Gastroesophageal sphincter (tissue), 4 donors: ENCODE measurements around the gene IMMT. TPM values are rescaled to one million over a fixed set of nuclear protein-coding genes. Genes with fewer than 3 reads are reported as not detected.
A peak's percentile ranks its signal among the peaks of the same experiment; 100 is the strongest.
"Not testable (repeated sequence)": the region's sequence is repeated elsewhere in the genome, so short reads cannot be mapped to it uniquely, and the experiment has no call there.

ENCODE experiments used
- ATAC-seq: fragments of 150-250 bp; one replicate; pipeline ENCODE4 v1.9.1; 2016; ENCODE audit warnings: mild to moderate bottlenecking, moderate library complexity
- H3K27ac ChIP-seq, 4 donors: fragments of 200-600 bp; sonication (generic) in 3 of 4; 1 replicate in 3 of 4; 2 replicates in 1 of 4; pipeline ENCODE4 v1.5.1; 2016 to 2019
- H3K27me3 ChIP-seq: fragments of 200-600 bp; sonication (generic); one replicate; pipeline ENCODE4 v1.5.1; 2019
- H3K36me3 ChIP-seq, 2 donors: fragments of 200-600 bp; sonication (generic); one replicate each; pipeline ENCODE4 v1.5.1; 2019; ENCODE audit warnings: control low read depth in 1 of 2
- H3K4me1 ChIP-seq, 3 donors: fragments of 200-600 bp; sonication (generic); 1 replicate in 2 of 3; 2 replicates in 1 of 3; pipeline ENCODE4 v1.5.1; 2016 to 2019; ENCODE audit warnings: control low read depth in 2 of 3
- H3K4me3 ChIP-seq, 2 donors: fragments of 200-600 bp; sonication (generic); one replicate each; pipeline ENCODE4 v1.5.1; 2019; ENCODE audit warnings: mild to moderate bottlenecking in 1 of 2, moderate library complexity in 1 of 2
- H3K9me3 ChIP-seq, 3 donors: fragments of 200-600 bp; sonication (generic); one replicate each; pipeline ENCODE4 v1.5.1; 2017 to 2019; ENCODE audit warnings: control low read depth in 2 of 3
- EP300 ChIP-seq: sonication (generic); formaldehyde crosslinking; IDR thresholded peaks from one replicate; pipeline ENCODE4 v1.6.1; 2017; ENCODE audit warnings: antibody characterized with exemption, mild to moderate bottlenecking
- POLR2A ChIP-seq, 2 donors: fragments of 450-650 bp; IDR thresholded peaks; one replicate each; pipeline ENCODE4 v1.6.1; 2017; ENCODE audit warnings: antibody characterized with exemption in 2 of 2, mild to moderate bottlenecking in 2 of 2, moderate library complexity in 1 of 2
- POLR2AphosphoS5 ChIP-seq: sonication (generic); formaldehyde crosslinking; IDR thresholded peaks from one replicate; pipeline ENCODE4 v1.6.1; 2017; ENCODE audit warnings: antibody characterized with exemption
- WGBS, 2 donors: methylation state at CpG; one replicate each; pipeline ENCODE4 v1.1.5; 2018; ENCODE audit warnings: low coverage in 1 of 2; 5-methylcytosine and 5-hydroxymethylcytosine counted together
- total RNA-seq, 4 donors: library from RNA; depleted of rRNA; stranded (reverse); fragments of >200 nt; gene quantifications; one replicate each; pipeline ENCODE4 v1.1.0, GENCODE V29; 2016
- TF ChIP-seq, protein P1 (sequence below), 4 experiments: fragments of 200-600 bp in 2 of 4; fragments of 450-650 bp in 2 of 4; sonication (generic) in 1 of 4; IDR thresholded peaks; one replicate each; pipeline ENCODE4 v1.5.1; 2017 to 2019; ENCODE audit warnings: antibody characterized with exemption in 4 of 4, mild to moderate bottlenecking in 2 of 4, moderate library complexity in 2 of 4

IMMT gene
- total RNA-seq: 10 to 100 TPM; 57.3 to 72.3 (median 63.1) TPM

DNA sequence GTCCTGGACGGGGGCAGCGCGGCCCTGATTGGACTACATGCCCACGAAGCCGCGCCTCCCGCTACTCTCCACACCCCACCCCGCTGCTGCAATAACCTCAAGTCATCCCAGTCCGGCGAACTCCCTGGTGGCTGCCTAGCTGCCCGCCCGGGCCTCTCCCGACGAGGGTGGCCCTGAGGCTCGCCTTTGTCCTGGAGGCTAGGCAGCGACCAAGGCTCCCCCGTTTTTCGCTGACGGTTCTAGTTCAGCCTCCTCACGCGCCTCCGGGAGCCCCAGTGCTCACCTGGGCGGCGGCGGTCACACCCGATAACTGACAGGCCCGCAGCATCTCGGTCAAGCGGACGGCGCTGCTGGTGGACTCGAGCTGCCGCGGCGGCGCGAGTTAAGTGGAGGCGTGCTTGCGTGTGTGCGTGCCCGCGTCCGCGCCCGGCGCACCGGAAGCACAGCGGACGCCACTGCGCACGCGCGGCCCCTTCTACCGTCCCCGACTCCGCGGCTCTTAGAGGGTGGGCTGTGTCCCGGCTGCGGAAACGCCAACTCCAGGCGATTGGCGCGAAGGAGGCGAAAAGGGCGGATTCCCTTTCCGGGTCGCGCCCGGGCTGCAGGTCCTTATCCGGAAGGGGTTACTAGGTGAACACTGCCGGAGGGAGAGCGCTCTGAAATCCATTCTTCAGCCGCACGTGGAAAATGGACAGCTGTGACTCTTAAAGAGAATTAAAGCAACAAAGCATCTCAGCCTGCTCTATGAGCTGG is at the start of gene IMMT:
Gene IMMT (minus strand): TSS at position 408 of the 753 bp plus-strand sequence. CDS start 80 bp downstream, at position 328.
- H3K4me1 ChIP-seq: peaks cover 7 to 70% (median 25%) of the 10 kb centered on the region in 3 donors
- peak within 1 kb of the TSS; percentile 50 to 95 for H3K4me3 ChIP-seq
- H3K27ac ChIP-seq: peak within 1 kb of the TSS; percentile 87 to 100 (median 100)
- H3K9me3 ChIP-seq: no peaks in the 10 kb centered on the region
- 0% methylated on average over 2 of the region's 74 CpGs for WGBS, 2 donors
- peak; percentile 97 for ATAC-seq
- no peaks in the 10 kb centered on the region for H3K36me3 ChIP-seq
- no peaks in the 10 kb centered on the region for H3K27me3 ChIP-seq
- TF ChIP-seq EP300 (no peak), POLR2AphosphoS5 (peak; percentile 97), POLR2A (IDR thresholded peaks at IDR 0.05) (peak; percentile 96 to 97)
- TF ChIP-seq, protein P1, sequence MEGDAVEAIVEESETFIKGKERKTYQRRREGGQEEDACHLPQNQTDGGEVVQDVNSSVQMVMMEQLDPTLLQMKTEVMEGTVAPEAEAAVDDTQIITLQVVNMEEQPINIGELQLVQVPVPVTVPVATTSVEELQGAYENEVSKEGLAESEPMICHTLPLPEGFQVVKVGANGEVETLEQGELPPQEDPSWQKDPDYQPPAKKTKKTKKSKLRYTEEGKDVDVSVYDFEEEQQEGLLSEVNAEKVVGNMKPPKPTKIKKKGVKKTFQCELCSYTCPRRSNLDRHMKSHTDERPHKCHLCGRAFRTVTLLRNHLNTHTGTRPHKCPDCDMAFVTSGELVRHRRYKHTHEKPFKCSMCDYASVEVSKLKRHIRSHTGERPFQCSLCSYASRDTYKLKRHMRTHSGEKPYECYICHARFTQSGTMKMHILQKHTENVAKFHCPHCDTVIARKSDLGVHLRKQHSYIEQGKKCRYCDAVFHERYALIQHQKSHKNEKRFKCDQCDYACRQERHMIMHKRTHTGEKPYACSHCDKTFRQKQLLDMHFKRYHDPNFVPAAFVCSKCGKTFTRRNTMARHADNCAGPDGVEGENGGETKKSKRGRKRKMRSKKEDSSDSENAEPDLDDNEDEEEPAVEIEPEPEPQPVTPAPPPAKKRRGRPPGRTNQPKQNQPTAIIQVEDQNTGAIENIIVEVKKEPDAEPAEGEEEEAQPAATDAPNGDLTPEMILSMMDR (IDR thresholded peaks at IDR 0.05): peak in 3 of 4 experiments; percentile 5 to 17 (median 6)

DNA sequence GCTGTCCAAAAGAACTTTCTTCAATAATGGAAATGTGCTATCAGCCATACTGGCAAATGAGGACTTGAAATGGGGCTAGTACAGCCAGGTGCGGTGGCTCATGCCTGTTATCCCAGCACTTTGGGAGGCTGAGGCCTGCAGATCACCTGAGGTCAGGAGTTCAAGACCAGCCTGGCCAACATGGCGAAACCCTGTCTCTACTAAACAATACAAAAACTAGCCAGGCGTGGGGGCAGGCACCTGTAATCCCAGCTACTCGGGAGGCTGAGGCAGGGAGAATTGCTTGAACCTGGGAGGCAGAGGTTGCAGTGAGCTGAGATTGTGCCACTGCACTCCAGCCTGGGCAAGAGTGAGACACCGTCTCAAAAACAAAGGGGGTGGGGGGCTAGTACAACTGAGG is 49.5 kb upstream of the IMMT start:
- 96% methylated on average over 4 of the region's 5 CpGs; no CpG with 5 or more reads in 1 of the 2 donors for WGBS, 2 donors
- Histone ChIP-seq H3K4me1 (peaks cover 1 to 63% (median 9%) of the 10 kb centered on the region in 3 donors), H3K27ac (peak overlapping the region; percentile 15 to 87 (median 74))
- not testable (repeated sequence) for ATAC-seq, H3K36me3 ChIP-seq, H3K4me3 ChIP-seq, H3K27me3 ChIP-seq, H3K9me3 ChIP-seq

DNA sequence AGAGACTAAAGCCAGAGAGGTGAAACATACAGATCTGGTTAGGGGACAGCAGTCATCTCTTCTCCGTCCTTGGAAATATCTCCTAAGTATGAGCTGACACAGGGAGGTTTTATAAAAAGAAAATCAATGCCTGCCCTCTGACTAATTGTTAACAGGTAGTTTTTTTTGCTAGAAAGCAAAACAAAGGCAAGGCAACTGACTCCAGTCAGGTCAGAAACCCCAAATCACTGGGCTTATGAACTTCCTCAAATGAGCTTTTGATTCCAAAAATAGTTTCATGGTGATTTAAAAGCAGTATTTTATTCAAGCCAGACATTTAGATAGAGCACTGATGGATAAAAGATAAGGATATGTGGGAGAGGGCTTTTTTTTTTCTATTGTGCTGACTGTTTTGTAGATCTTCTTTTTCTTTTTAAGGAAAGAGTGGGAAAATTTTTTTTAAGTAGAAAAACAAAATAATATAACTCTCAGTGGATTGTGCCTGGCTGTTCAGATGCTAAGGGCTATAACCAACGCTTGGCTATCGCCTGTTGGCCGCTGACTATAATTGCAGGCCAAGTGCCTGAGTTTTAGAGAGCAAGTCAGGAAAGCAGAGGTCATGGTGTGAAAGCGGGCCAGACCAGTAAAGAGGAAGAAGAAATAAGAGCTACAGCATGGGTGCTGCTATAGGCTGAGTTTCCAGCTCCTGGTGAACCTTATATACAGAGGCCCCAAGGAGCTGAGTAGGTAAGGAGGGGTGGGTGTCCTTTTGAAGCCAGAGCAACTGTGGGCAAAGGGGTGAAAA is 48.9 kb upstream of the IMMT start:
- TF ChIP-seq POLR2A (IDR thresholded peaks at IDR 0.05): no peak
- TF ChIP-seq, protein P1 (IDR thresholded peaks at IDR 0.05): peak in 1 of 4 experiments; percentile 7
- Histone ChIP-seq H3K27me3 (no peaks in the 10 kb centered on the region), H3K27ac (peak overlapping the region; percentile 15 to 87 (median 74)), H3K4me1 (peaks cover 0 to 57% (median 7%) of the 10 kb centered on the region in 3 donors), H3K36me3 (no peaks in the 10 kb centered on the region), H3K9me3 (no peaks in the 10 kb centered on the region), H3K4me3 (no peak overlapping the region)
- 62 to 73% methylated on average over 5 of the region's 5 CpGs for WGBS, 2 donors
- ATAC-seq: no peak

DNA sequence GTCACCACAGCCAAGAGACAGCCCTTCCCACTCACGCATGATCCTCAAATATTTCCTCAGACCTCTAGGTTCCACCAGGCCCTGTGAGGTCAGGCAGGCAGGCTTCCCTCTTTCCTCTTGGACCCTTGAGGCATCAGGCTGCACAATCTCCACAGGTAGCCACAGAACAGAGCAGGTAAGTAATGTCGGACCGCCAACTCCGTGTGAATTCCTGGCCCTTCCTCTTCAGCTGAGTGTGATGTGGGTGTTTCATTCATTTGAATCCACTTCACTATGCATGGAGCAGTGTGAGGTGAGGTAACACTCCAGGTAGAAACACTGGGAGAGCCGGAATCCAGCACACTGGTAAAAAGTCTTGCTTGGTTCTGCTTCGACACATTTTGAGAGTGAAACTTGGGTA is 48.0 kb upstream of the IMMT start:
- 45 to 49% methylated on average over 4 to 6 of the region's 6 CpGs for WGBS, 2 donors
- no peaks in the 10 kb centered on the region for H3K36me3 ChIP-seq
- H3K4me1 ChIP-seq: peaks cover 0 to 57% (median 0%) of the 10 kb centered on the region in 3 donors
- no peaks in the 10 kb centered on the region for H3K9me3 ChIP-seq
- no peak for TF ChIP-seq EP300
- no peak for TF ChIP-seq POLR2AphosphoS5
- TF ChIP-seq, protein P1 (IDR thresholded peaks at IDR 0.05): no peak
- TF ChIP-seq POLR2A (IDR thresholded peaks at IDR 0.05): no peak
- H3K27me3 ChIP-seq: no peaks in the 10 kb centered on the region
- no peak for ATAC-seq
- peak overlapping the region; percentile 15 to 87 (median 74) for H3K27ac ChIP-seq
- H3K4me3 ChIP-seq: no peak overlapping the region

DNA sequence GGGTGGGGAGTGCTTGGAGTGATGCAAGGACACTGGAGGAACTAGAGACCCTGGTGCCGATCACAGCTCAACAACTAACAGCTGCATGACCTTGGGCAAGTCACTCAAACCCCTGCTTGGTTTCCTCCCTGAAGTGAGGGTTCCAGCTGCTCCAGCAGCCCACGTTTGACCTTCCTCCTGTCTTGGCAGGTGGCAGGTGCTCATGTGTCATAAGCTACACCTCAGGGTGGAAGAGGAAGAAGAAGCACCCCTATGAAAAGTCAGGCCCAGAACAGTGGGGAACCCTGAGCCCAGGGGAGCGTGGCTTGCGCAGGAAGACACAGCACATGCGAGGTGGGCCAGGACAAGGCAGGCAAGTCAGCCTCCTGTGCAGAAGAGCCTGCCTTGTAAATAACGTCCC is 46.3 kb upstream of the IMMT start:
- no peak overlapping the region for H3K4me3 ChIP-seq
- 50 to 51% methylated on average over 1 to 2 of the region's 6 CpGs for WGBS, 2 donors
- no peaks in the 10 kb centered on the region for H3K9me3 ChIP-seq
- H3K36me3 ChIP-seq: no peaks in the 10 kb centered on the region
- H3K27me3 ChIP-seq: no peaks in the 10 kb centered on the region
- peak; percentile 10 for ATAC-seq
- TF ChIP-seq, protein P1 (IDR thresholded peaks at IDR 0.05): no peak
- TF ChIP-seq EP300 (no peak), POLR2AphosphoS5 (no peak), POLR2A (IDR thresholded peaks at IDR 0.05) (no peak)
- peaks cover 0 to 56% (median 0%) of the 10 kb centered on the region in 3 donors for H3K4me1 ChIP-seq
- H3K27ac ChIP-seq: peak overlapping the region; percentile 29 to 87 (median 74)
